ENCODE measurements around the gene CCL4.
"Not testable (repeated sequence)": the region's sequence is repeated elsewhere in the genome, so short reads cannot be mapped to it uniquely, and the experiment has no call there.

Gene CCL4

GRCh38 chr17:36118477-36119353, 15.1 kb downstream of the CCL4 start:
- no peak for DNase-seq

- no peak for DNase-seq
Measured at GRCh38 chr17:36120221-36120620, 16.6 kb downstream of the CCL4 start.

- DNase-seq = not testable (repeated sequence)
Measured at GRCh38 chr17:36121099-36121498, 17.5 kb downstream of the CCL4 start.

- no peak for DNase-seq
Measured at GRCh38 chr17:36123431-36123830, 19.8 kb downstream of the CCL4 start.

- DNase-seq = no peak
Measured at GRCh38 chr17:36124879-36125824, 21.5 kb downstream of the CCL4 start.

GRCh38 chr17:36127199-36127893, 23.7 kb downstream of the CCL4 start:
- no peak for DNase-seq

GRCh38 chr17:36127911-36128310, 24.3 kb downstream of the CCL4 start:
- no peak for DNase-seq

- no peak for DNase-seq
Measured at GRCh38 chr17:36128411-36128978, 24.9 kb downstream of the CCL4 start.

GRCh38 chr17:36129616-36130015, 26.0 kb downstream of the CCL4 start:
- no peak for DNase-seq

GRCh38 chr17:36130346-36130745, 26.7 kb downstream of the CCL4 start:
- no peak for DNase-seq

GRCh38 chr17:36131421-36131820, 27.8 kb downstream of the CCL4 start:
- no peak for DNase-seq

- DNase-seq = no peak
Measured at GRCh38 chr17:36131931-36132330, 28.3 kb downstream of the CCL4 start.

- DNase-seq = no peak
Measured at GRCh38 chr17:36132421-36132831, 28.8 kb downstream of the CCL4 start.

- DNase-seq = no peak
Measured at GRCh38 chr17:36133602-36134236, 30.1 kb downstream of the CCL4 start.

GRCh38 chr17:36135465-36135864, 31.8 kb downstream of the CCL4 start:
- DNase-seq = no peak

- no peak for DNase-seq
Measured at GRCh38 chr17:36136036-36136435, 32.4 kb downstream of the CCL4 start.

GRCh38 chr17:36136439-36136838, 32.8 kb downstream of the CCL4 start:
- DNase-seq = no peak

GRCh38 chr17:36142235-36142634, 38.6 kb downstream of the CCL4 start:
- no peak for DNase-seq

- no peak for DNase-seq
Measured at GRCh38 chr17:36142806-36143205, 39.2 kb downstream of the CCL4 start.

- DNase-seq = no peak
Measured at GRCh38 chr17:36144014-36144413, 40.4 kb downstream of the CCL4 start.

GRCh38 chr17:36144981-36145729, 41.5 kb downstream of the CCL4 start:
- no peak for DNase-seq
